Measurements from ENCODE around the gene ARHGAP10. TPM values are rescaled to one million over a fixed set of nuclear protein-coding genes. Genes with fewer than 3 reads are reported as not detected.
A peak's percentile ranks its signal among the peaks of the same experiment; 100 is the strongest.

Gene ARHGAP10, protein sequence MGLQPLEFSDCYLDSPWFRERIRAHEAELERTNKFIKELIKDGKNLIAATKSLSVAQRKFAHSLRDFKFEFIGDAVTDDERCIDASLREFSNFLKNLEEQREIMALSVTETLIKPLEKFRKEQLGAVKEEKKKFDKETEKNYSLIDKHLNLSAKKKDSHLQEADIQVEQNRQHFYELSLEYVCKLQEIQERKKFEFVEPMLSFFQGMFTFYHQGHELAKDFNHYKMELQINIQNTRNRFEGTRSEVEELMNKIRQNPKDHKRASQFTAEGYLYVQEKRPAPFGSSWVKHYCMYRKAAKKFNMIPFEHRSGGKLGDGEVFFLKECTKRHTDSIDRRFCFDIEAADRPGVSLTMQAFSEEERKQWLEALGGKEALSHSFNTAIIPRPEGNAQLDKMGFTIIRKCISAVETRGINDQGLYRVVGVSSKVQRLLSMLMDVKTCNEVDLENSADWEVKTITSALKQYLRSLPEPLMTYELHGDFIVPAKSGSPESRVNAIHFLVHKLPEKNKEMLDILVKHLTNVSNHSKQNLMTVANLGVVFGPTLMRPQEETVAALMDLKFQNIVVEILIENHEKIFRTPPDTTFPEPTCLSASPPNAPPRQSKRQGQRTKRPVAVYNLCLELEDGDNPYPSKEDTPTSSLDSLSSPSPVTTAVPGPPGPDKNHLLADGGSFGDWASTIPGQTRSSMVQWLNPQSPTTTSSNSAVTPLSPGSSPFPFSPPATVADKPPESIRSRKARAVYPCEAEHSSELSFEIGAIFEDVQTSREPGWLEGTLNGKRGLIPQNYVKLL
- 59.3 and 60.9 TPM in 2 replicates for total RNA-seq

DNA sequence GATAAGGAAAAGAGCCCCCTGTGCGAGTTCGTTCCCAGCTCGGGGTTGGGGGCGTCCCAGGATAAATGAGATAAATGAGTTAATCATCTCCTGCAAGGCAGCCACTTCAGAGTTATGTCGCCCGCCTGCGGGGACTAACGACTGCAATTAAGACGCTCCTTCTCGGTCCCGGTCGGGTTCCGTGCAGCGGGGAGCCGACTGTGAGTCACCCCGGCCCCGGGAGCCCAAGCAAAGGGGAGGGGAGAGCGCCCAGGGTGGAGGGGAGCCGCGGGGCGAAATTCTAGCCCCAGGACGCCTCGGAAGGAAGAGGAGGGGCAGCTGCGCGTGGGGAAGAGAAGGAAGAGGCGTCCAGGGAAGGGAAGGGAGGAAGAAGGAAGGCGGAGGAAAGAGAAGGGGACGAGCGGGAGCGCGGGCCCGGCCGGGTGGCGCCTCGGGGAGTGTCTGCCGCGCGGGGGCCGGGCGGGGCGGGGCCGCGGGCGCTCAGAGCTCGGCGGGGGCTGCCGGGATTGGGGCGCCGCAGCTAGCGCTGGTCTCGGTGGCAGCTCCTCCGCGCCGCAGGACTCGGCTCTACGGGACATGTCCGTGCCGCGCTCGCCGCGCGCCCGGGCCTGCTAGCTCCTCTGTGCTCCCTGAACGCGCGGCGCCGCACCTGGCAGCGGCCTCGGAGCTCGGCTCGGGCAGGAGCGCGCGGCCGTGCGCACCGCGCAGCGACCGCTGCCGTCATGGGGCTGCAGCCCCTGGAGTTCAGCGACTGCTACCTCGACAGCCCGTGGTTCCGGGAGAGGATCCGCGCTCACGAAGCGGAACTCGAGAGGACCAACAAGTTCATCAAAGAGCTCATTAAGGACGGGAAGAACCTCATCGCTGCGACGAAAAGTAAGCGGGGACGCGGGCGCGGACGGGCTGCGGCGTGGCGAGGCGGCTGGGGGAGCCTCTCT, at the start of gene ARHGAP10:
ARHGAP10 (plus strand) TSS at position 509 of the 938 bp plus-strand sequence; CDS start at position 723, 214 bp downstream.

GRCh38 chr4:147683717-147684700, 47.9 kb upstream of the ARHGAP10 start, which contains the start of gene PRMT9:
PRMT9 (minus strand) TSS chr4:147684163; CDS start chr4:147683987, 176 bp downstream.

Small RNA genes within 50 kb of the gene (small RNA-seq; reads per million reads assigned to genes)
- gene MIR4799 (1.0 reads per million, percentile 57 among the genes with 10 or more reads in this experiment), gene RN7SL254P (not detected), gene RNA5SP165 (not detected)

Other genes starting within 250 kb of the ARHGAP10 start
- gene TMEM184C, start 114.7 kb upstream of the ARHGAP10 start, total RNA-seq: 33.0 and 64.3 TPM in 2 replicates
- 8.2 and 9.0 TPM in 2 replicates for gene PRMT9, start 47.9 kb upstream of the ARHGAP10 start, total RNA-seq

Measured in placental epithelial cell (primary cell).